Tongue (tissue), 2 donors: Measurements from ENCODE around the gene ZNF248. TPM values are rescaled to one million over a fixed set of nuclear protein-coding genes. Genes with fewer than 3 reads are reported as not detected.
"Not testable (repeated sequence)": the region's sequence is repeated elsewhere in the genome, so short reads cannot be mapped to it uniquely, and the experiment has no call there.

Source experiments
- DNase-seq: peaks from one replicate; pipeline ENCODE4 v3.0.0-alpha.2; 2015
- total RNA-seq: library from RNA; depleted of rRNA; stranded (reverse); fragments of >200 nt; gene quantifications from one replicate; pipeline ENCODE4 v1.2.3, GENCODE V29; 2014

Gene ZNF248
- total RNA-seq, 1 donor from 2014 or later = 28.9 TPM

DNA sequence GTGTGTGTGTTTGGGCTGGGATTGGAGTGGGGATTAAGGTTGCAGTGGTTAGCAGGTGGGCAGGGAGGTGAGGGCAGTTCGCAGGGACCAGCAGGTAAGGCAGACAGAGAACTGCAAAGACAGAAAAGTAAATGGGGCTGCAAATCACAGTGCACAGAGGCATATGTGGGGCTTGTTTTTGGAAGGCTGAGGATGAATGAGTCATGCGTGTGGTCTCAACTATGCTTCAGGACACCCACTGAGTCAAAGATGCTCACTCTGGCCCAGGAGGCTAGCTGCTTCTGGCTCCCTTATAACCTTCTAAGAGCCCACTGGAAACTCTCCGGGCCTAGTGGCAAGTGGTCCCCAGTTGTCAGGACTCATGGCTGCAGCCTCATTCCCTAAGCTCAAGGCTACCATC is 118.2 kb downstream of the ZNF248 start:
- no peak for DNase-seq

DNA sequence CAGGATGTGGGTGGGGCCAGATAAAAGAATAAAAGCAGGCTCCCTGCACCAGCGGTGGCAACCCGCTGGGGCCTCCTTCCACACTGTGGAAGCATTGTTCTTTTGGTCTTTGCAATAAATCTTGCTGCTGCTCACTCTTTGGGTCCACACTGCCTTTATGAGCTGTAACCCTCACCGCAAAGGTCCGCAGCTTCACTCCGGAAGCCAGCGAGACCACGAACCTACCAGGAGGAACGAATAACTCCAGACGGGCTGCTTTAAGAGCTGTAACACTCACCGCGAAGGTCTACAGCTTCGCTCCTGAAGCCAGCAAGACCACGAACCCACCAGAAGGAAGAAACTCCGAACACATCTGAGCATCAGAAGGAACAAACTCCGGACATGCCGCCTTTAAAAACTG is 119.2 kb downstream of the ZNF248 start:
- not testable (repeated sequence) for DNase-seq

DNA sequence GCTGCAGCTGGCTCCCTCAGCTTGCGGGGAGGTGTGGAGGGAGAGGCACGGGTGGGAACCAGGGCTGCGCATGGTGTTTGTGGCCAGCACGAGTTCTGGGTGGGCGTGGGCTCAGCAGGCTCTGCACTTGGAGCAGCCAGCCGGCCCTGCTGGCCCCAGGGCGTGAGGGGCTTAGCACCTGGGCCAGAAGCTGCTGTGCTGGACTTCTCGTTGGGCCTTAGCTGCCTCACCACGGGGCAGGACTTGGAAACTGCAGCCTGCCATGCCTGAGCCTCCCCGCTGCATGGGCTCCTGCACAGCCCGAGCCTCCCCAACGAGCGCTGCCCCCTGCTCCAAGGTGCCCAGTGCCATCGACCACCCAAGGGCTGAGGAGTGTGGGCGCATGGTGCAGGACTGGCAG is 120.1 kb downstream of the ZNF248 start:
- no peak for DNase-seq

DNA sequence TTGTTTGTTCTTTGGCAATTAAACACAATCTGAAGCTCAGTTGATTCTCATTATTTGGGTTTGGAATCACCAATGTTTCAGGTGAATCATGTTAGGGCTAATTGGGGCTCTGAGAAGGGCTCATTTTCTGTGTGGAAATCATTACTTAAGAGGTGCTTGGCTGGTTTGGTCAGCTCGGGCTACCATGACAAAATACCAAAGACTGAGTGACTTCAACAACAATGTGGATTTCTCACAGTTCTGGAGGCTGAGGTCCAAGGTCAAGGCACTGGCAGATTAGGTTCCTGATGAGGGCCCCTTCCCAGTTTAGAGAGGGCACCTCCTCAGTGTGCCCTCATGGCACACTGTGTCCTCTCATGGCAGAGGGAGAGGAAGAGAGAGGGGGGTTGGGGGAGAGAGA is 121.3 kb downstream of the ZNF248 start:
- DNase-seq = no peak

DNA sequence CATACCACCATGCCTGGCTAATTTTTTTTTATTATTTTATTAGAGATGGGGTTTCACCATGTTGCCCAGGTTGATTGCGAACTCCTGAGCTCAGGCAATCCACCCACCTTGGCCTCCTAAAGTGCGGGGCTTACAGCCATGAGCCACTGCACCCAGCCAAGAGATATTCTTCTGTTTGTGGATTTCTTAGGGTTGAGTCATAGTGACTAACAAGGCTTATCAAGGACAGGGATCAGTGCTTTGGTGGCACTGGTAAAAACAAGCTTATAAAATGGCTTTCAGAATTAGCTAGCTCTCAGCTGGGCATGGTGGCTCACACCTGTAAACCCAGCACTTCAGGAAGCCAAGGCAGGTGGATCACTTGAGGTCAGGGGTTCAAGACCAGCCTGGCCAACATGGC is 122.4 kb downstream of the ZNF248 start:
- DNase-seq = no peak

Other genes starting within 250 kb of the ZNF248 start
- 27.5 TPM for gene ZNF25, start 119.0 kb upstream of the ZNF248 start, total RNA-seq
- 37.7 TPM for gene ZNF33A, start 153.1 kb upstream of the ZNF248 start, total RNA-seq
- gene ZNF37A, start 236.7 kb upstream of the ZNF248 start, total RNA-seq = 16.5 TPM